H7 (cell line): Measurements from ENCODE around the gene PADI1. TPM values are rescaled to one million over a fixed set of nuclear protein-coding genes. Genes with fewer than 3 reads are reported as not detected.
"Not testable (repeated sequence)": the region's sequence is repeated elsewhere in the genome, so short reads cannot be mapped to it uniquely, and the experiment has no call there.

Experiments used
- DNase-seq: peaks from one replicate; pipeline ENCODE4 v3.0.0; 2012
- H3K27me3 ChIP-seq: 2 replicates; pipeline ENCODE4 v1.6.0; 2011; ENCODE audit warnings: mild to moderate bottlenecking, low read length; ENCODE audit not compliant: control insufficient read depth, insufficient read depth
- H3K36me3 ChIP-seq: replicated peaks from 2 replicates; pipeline ENCODE4 v1.5.1; 2011; ENCODE audit warnings: low read length; ENCODE audit not compliant: control insufficient read depth, insufficient read depth
- H3K4me3 ChIP-seq: 2 replicates; pipeline ENCODE4 v1.5.1; 2011; ENCODE audit warnings: low read depth, mild to moderate bottlenecking, control low read depth, low read length, moderate library complexity; ENCODE audit not compliant: insufficient read depth
- total RNA-seq: library from RNA; depleted of rRNA; stranded (reverse); fragments of >200 nt; shearing (Covaris generic); gene quantifications from 2 replicates; pipeline ENCODE4 v1.2.3, GENCODE V29; 2014

Gene PADI1
- total RNA-seq, 1 experiment from 2014 or later, result 0.45 TPM

DNA sequence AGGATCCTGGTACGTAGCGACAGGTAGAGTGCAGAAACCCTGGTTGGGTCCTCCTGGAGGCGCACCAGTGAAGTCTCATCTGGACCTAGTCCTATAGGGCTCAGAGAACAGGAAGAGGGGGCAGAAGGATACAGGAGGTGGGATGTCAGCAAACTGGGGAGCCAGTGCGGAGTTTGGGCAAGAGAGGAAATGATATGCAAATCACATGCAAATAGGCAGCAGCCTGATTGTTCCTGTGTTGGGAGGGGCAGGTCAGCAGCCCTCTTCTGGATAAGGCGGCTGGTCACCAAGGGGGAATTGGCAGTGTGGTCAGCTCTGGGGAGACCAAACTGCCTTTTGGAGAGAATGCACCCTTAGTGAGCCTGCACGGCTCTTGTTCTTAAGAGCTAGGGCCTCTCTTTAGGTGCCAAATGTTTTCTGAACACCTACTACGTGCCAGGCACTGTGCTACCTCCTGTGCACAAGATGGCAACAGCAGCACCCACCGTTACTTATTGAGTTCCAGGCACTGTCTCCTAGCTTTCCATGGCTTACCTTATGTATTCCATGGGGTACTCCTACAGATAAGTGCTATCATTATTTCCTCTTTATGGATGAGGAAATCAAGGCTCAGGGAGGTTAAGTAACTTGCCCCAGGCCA lies 25.9 kb downstream of the PADI1 start:
- no peak overlapping the region for H3K4me3 ChIP-seq
- H3K36me3 ChIP-seq, result no peaks in the 10 kb centered on the region
- no peak for DNase-seq
- no peaks in the 10 kb centered on the region for H3K27me3 ChIP-seq

DNA sequence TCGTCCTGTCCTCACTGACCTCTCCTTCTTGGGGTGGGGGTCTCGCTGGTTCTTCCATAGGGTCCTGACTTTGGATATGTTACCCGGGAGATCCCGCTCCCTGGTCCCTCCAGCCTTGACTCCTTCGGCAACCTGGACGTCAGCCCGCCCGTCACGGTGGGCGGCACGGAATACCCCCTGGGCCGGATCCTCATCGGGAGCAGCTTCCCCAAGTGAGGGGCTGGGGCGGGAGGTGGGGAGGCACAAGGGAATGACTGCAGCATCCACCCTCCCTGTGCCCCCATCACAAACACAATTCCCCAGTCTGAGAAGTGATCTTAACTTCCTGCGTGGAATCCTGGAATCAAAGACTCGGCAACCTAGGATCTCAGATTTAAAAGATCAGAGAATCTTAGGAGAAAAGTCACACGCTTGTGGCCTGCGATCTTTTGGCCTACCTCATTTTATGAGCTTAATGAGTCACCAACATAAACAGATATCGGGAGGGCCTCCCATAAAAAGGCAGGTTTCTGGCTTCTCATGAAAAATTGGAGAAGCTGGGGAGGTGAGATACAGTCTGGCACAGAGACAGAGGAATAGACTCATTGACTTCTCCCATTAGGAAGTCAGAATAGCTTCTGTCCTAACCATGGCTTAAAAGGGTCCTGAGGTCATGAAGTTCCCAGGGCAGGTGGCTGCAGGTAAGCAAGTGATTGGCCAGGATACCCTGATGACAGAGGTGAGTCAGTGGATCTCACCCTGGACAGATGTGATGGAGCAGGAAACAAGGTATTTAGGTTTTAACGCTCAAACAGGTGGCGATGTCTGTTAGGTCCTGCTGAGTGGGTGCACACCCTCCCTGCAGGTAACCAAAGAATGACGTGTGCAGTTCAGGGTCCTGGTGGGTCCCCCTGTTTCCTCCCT lies 28.1 kb downstream of the PADI1 start:
- Histone ChIP-seq H3K4me3 (no peak overlapping the region), H3K36me3 (no peaks in the 10 kb centered on the region), H3K27me3 (no peaks in the 10 kb centered on the region)
- no peak for DNase-seq

- H3K36me3 ChIP-seq, result no peaks in the 10 kb centered on the region
- H3K4me3 ChIP-seq, result no peak overlapping the region
- DNase-seq, result no peak
- no peaks in the 10 kb centered on the region for H3K27me3 ChIP-seq
These were observed 28.9 kb downstream of the PADI1 start for GRCh38 chr1:17233675-17234320.

DNA sequence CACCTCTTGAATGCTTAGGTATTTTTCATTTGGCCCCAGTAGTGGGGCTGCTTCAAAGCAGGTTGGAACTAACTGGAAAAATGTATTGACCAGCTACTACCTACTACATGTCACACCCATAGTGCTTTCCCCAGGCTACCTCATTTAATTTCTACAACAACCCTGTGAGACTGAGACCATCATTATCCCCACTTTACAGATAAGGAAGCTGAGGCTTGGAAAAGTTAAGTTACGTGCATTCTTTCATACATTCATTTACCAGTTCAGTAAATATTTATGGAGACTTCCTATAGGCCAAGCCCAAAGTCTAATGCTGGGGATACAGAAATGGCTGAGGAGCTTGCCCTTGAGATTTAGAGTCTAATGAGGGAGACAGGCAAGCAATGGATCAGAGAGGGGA lies 29.5 kb downstream of the PADI1 start:
- H3K4me3 ChIP-seq, result no peak overlapping the region
- H3K36me3 ChIP-seq, result no peaks in the 10 kb centered on the region
- no peak for DNase-seq
- H3K27me3 ChIP-seq, result no peaks in the 10 kb centered on the region

GRCh38 chr1:17235135-17235885 lies 30.4 kb downstream of the PADI1 start:
- Histone ChIP-seq H3K36me3 (no peaks in the 10 kb centered on the region), H3K4me3 (no peak overlapping the region), H3K27me3 (no peaks in the 10 kb centered on the region; the same call in 1 of the 2 replicates)
- DNase-seq, result no peak

DNA sequence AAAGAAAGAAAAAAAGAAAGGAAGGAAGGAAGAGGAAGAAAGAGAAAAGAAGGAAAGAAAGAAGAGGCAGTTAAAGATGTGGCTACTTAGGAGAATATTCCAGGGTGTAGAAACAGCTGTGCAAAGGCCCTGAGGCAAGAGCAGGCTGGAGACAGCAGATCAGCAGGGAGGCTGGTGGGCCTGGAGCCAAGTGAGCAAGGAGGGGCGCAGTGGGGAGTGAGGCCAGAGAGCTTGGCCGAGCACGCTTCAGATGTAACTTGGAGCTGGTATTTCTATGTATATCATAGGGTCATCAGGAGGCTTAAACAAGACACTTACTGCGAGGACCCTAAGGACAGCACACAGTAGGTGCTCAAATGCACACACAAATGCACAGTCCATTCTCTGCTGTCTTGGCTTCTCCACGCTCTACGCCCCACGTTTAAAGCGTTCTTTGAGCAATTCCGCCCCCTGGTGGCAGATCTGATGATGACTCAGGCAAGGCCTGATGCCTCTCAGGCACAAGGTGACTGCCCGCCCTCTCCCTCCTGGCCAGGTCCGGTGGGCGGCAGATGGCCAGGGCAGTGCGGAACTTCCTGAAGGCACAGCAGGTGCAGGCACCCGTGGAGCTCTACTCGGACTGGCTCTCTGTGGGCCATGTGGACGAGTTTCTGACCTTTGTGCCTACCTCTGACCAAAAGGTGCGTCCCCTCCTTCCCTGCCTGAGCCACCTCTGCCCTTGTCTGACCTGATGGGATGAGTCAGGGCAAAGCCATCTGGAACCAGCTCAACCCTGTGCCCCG lies 32.0 kb downstream of the PADI1 start:
- Histone ChIP-seq H3K36me3 (no peaks in the 10 kb centered on the region), H3K27me3 (peaks cover 4% of the 10 kb centered on the region), H3K4me3 (no peak overlapping the region)
- DNase-seq, result peak; percentile 96

- no peaks in the 10 kb centered on the region for H3K36me3 ChIP-seq
- H3K4me3 ChIP-seq, result no peak overlapping the region
- peaks cover 4% of the 10 kb centered on the region for H3K27me3 ChIP-seq
- no peak for DNase-seq
These were observed 32.6 kb downstream of the PADI1 start for GRCh38 chr1:17237561-17237903.

DNA sequence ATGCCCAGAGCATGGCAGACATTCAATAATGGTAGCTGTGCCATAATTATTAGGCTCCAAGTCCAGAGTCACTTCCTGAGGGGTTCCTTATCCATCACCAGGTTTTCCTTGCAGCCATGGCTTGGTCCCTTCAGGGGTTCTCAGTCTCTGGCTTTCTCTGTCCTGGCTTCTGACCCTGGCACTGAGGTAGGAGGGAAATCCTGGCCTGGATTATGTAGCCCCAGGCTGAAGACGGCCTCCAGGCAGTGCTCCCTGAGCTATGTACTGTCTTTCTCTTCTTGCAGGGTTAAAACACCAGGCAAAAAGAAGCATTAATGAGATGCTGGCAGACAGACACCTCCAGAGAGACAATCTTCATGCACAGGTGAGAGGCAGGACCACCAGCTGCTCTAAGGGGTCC lies 34.5 kb downstream of the PADI1 start:
- DNase-seq, result peak; percentile 94
- peaks cover 4% of the 10 kb centered on the region for H3K27me3 ChIP-seq

GRCh38 chr1:17241011-17241779 lies 36.3 kb downstream of the PADI1 start:
- not testable (repeated sequence) for H3K27me3 ChIP-seq, H3K36me3 ChIP-seq, DNase-seq
- peak overlapping the region; percentile 12; the same call in 1 of the 2 replicates for H3K4me3 ChIP-seq

More for the DNA sequence above, 34.5 kb downstream of the PADI1 start:
- Histone ChIP-seq H3K4me3 (no peak overlapping the region), H3K36me3 (no peaks in the 10 kb centered on the region)

- not testable (repeated sequence) for H3K27me3 ChIP-seq, H3K36me3 ChIP-seq, DNase-seq, H3K4me3 ChIP-seq
These were observed 36.8 kb downstream of the PADI1 start for GRCh38 chr1:17241780-17242074.

DNA sequence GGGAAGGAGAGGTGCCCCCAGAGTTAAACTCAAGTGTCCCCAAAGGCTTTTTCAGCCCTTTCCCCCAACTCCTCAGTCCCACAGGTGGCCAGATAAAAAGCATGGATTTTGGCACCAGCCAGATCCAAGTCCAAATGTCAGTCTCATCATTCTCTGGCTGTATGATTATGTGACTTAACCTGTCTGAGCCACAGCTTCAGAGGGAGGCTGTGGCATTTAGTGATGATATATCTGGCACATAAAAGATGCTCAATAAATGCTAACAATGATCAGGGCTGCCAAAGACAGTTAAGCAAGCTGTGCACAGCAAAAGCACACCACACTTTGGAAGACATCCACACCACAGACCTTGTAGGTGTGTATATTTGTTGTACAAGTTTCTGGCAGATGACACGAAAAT lies 38.3 kb downstream of the PADI1 start:
- H3K4me3 ChIP-seq, result no peak overlapping the region
- no peak for DNase-seq
- H3K36me3 ChIP-seq, result no peaks in the 10 kb centered on the region
- H3K27me3 ChIP-seq, result peaks cover 4% of the 10 kb centered on the region

DNA sequence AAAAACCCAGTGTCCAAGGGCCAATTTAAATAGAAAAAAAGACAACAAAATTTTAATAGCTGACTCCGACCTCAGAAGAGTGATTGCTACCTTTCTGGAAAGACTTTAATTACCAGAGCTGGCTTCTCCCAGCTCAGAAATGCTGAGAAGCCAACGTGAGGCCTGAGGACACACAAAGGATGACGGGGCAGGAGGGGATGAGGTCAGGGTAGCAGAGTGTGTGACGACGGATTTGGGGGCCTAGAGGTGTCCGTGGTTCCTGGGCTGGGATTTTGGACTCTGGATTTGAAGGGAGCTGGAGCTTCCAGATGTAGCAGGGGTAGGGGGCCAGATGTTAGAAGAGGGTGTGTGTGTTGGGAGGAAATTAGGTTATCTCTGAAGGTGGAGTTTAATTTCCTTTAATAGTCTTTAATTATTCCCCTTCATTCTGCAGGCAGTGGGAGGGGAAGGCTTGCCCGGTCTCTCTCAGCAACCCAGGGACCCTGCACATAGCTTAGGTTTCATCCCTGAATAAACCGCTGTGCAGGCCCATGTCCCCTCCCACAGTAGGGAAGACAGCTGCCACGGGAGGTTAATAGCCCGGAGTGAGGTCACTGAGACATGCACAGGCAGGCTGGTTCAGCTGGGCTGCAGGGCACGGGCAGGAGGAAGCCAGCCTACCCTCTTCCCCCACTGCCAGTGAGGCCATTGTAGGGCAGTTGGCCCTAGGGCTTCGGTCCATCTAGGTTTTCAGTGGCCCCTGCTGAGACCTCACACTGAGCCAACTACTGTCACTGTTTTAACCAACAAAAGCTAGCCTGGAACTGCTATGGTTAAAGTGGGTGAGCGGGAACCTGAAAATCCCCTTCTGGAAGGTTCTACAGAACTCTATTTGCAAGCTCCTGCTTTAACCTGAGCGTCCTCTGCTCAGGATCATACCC lies 40.2 kb downstream of the PADI1 start:
- no peak for DNase-seq
- peaks cover 4% of the 10 kb centered on the region for H3K27me3 ChIP-seq
- H3K4me3 ChIP-seq, result no peak overlapping the region
- no peaks in the 10 kb centered on the region for H3K36me3 ChIP-seq
